Thymus (tissue), 11 donors: ENCODE measurements around the gene SEPTIN3. TPM values are rescaled to one million over a fixed set of nuclear protein-coding genes. Genes with fewer than 3 reads are reported as not detected.

Experiments
- DNase-seq, 9 donors: peaks; one replicate each; pipeline ENCODE4 v3.0.0-alpha.2; 2013; ENCODE audit warnings: low spot score in 9 of 9, low read depth in 6 of 9, missing footprints in 1 of 9
- H3K27ac ChIP-seq, 2 donors: one replicate each; pipeline ENCODE4 v1.5.1; 2013; ENCODE audit warnings: control low read depth in 1 of 2, low read depth in 1 of 2, low read length in 1 of 2, mild to moderate bottlenecking in 1 of 2, moderate library complexity in 1 of 2
- H3K27me3 ChIP-seq, 2 donors: one replicate each; pipeline ENCODE4 v1.5.1; 2013; ENCODE audit warnings: low read length in 1 of 2; ENCODE audit not compliant: control insufficient read depth in 2 of 2, insufficient read depth in 1 of 2
- H3K36me3 ChIP-seq, 2 donors: one replicate each; pipeline ENCODE4 v1.5.1; 2013; ENCODE audit warnings: low read length in 1 of 2, mild to moderate bottlenecking in 1 of 2, moderate library complexity in 1 of 2; ENCODE audit not compliant: control insufficient read depth in 2 of 2, insufficient read depth in 2 of 2
- H3K4me1 ChIP-seq, 2 donors: one replicate each; pipeline ENCODE4 v1.5.1; 2013; ENCODE audit warnings: low read length in 2 of 2; ENCODE audit not compliant: control insufficient read depth in 2 of 2, insufficient read depth in 2 of 2
- H3K4me3 ChIP-seq, 2 donors: one replicate each; pipeline ENCODE4 v1.5.1; 2013; ENCODE audit warnings: low read length in 2 of 2, control low read depth in 1 of 2, mild to moderate bottlenecking in 1 of 2
- H3K9me3 ChIP-seq, 2 donors: one replicate each; pipeline ENCODE4 v1.5.1; 2013; ENCODE audit warnings: low read length in 1 of 2, mild to moderate bottlenecking in 1 of 2; ENCODE audit not compliant: control insufficient read depth in 2 of 2, insufficient read depth in 1 of 2
- WGBS: extraction: QIAGEN DNeasy Blood & Tissue Kit; methylation state at CpG from one replicate; pipeline ENCODE4 v1.1.7; 2013; 5-methylcytosine and 5-hydroxymethylcytosine counted together
- polyA plus RNA-seq: library from polyadenylated mRNA; stranded (reverse); fragments of 200-250 nt; gene quantifications from one replicate; pipeline ENCODE4 v1.2.3, GENCODE V29; 2013
- total RNA-seq: library from RNA; stranded (reverse); fragments of 120-200 nt; gene quantifications from one replicate; pipeline ENCODE4 v1.2.4, GENCODE V29; 2013
- donor health status: healthy.

The SEPTIN3 gene
- total and polyA plus RNA-seq, 2 donors = 0.90 to 1.2 TPM

GRCh38 chr22:41949297-41949965, 19.8 kb upstream of the SEPTIN3 start:
- peaks cover 0 to 8% of the 10 kb centered on the region in 2 donors for H3K36me3 ChIP-seq
- H3K4me3 ChIP-seq = no peak overlapping the region
- H3K9me3 ChIP-seq = no peaks in the 10 kb centered on the region
- no peak for DNase-seq
- peaks cover 3 to 30% of the 10 kb centered on the region in 2 donors for H3K4me1 ChIP-seq
- H3K27ac ChIP-seq = no peak overlapping the region
- no peaks in the 10 kb centered on the region for H3K27me3 ChIP-seq
- 94% methylated on average over 7 of the region's 7 CpGs for WGBS

DNA sequence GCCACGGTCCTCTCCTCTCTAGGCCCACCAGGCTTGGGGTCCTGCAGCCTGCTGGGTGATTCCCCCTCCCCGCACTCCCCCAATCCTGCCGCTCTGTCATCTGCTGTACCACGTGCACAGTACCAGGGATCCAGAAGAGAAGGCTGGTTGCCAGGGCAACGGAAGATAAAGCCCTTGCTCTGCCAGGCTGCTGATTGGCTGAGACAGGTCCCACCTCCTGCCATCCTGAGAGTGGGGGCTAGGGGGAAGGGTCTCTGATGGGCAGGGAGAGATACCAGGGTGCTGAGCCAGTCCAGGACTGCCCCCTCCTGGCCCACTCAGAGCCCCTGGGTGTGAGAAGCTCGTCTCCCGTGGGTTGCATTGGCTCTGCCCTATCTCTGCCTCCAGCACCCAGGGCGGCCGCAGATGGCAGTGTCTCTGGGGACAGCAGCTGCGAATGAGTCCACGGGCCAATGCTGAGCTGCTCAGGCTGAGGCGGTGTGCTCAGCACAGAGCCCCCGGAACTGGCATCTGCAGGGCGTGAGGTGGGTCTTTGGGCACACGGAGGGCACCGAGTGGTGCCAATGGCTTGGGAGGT, 17.3 kb upstream of the SEPTIN3 start, which contains the start of gene SMIM45:
SMIM45 (plus strand) TSS at position 253 of the 577 bp plus-strand sequence.
- WGBS = 92% methylated on average over 16 of the region's 16 CpGs
- Histone ChIP-seq H3K4me3 (no peak within 1 kb of the TSS), H3K9me3 (no peaks in the 10 kb centered on the region), H3K4me1 (peaks cover 3 to 15% of the 10 kb centered on the region in 2 donors), H3K27me3 (no peaks in the 10 kb centered on the region), H3K27ac (no peak within 1 kb of the TSS), H3K36me3 (no peaks in the 10 kb centered on the region)
- no peak for DNase-seq

- no peaks in the 10 kb centered on the region for H3K9me3 ChIP-seq
- H3K27ac ChIP-seq = no peak overlapping the region
- no peak for DNase-seq
- peaks cover under 1 to 11% of the 10 kb centered on the region in 2 donors for H3K4me1 ChIP-seq
- WGBS = 97% methylated on average over 2 of the region's 2 CpGs
- no peak overlapping the region for H3K4me3 ChIP-seq
- H3K27me3 ChIP-seq = no peaks in the 10 kb centered on the region
- H3K36me3 ChIP-seq = no peaks in the 10 kb centered on the region
Observed at GRCh38 chr22:41952713-41953112, 16.5 kb upstream of the SEPTIN3 start.

DNA sequence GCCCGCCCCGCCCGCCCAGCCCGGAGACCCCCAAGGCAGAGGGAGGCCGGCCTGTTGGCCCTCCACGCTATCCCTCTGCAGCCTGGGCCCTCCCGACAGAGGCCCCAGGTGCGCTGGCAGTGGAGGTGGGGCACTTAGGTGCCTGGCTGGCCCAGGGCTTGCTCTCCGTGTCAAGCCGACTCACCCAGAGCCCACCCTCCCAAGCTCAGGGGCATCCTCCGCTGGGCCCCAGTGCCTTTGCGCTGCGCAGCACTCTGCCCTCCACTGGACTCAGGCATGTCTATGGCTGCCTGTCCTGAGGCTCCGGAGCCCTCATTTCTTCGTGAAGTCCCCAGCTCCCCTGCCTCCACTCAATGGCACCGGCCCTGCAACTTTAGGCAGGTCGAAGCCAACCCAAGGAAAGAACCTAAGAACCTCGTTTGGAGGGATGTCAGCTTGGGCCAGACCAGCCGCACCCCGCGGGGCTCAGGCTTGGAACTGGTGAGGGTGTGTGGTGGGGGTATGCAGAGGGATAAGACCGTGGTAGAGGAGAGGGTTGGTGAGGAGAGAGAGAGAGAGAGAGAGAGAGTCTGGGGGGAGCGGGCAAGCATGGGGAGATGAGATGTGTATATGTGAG, 11.2 kb upstream of the SEPTIN3 start:
- H3K27ac ChIP-seq = no peak overlapping the region
- 48% methylated on average over 23 of the region's 23 CpGs for WGBS

DNA sequence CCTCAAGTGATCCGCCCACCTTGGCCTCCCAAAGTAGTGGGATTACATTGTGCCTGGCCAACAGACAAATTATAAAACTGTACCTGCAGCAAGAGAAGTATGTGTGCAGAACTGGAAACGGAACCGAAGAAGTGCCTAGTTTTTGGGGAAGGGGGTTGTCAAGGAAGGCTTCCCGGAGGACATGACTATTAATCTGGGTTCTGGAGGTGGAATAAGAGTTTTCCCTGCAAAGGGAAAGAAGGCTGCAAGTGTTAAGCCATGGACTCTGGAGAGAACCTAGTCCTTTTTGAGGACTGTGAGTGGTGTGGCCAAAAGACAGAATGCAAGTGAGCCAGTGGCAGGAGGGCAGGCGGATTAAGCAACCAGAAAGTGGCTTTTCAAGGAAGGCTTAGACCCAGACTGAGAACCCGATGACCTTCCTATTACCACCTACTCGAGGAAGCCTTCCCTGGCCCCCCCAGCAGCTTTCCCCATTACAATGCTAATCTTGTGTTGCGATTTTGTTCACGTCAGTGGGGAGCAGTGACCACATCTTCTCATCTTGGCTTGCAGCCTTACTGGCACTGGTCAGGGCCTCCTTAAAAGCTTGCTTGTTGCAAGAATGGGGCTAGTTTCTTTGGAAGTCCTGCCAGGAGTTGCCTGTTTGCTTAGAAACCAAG, 5.7 kb upstream of the SEPTIN3 start:
- H3K4me1 ChIP-seq = no peaks in the 10 kb centered on the region
- H3K4me3 ChIP-seq = no peak overlapping the region
- H3K36me3 ChIP-seq = no peaks in the 10 kb centered on the region
- DNase-seq = no peak
- WGBS = 90% methylated on average over 9 of the region's 9 CpGs
- H3K27ac ChIP-seq = no peak overlapping the region
- peaks cover 0 to 5% of the 10 kb centered on the region in 2 donors for H3K27me3 ChIP-seq
- no peaks in the 10 kb centered on the region for H3K9me3 ChIP-seq

More for the DNA sequence above, 11.2 kb upstream of the SEPTIN3 start:
- DNase-seq = no peak
- Histone ChIP-seq H3K4me1 (peaks cover 4% of the 10 kb centered on the region in 2 donors), H3K36me3 (no peaks in the 10 kb centered on the region), H3K4me3 (peak overlapping the region in 1 of 2 donors; percentile 36), H3K9me3 (no peaks in the 10 kb centered on the region), H3K27me3 (peaks cover 0 to 13% of the 10 kb centered on the region in 2 donors)

GRCh38 chr22:41964112-41964491, 5.1 kb upstream of the SEPTIN3 start:
- Histone ChIP-seq H3K9me3 (no peaks in the 10 kb centered on the region), H3K27me3 (peaks cover 0 to 3% of the 10 kb centered on the region in 2 donors), H3K36me3 (no peaks in the 10 kb centered on the region), H3K4me3 (no peak overlapping the region), H3K4me1 (no peaks in the 10 kb centered on the region), H3K27ac (no peak overlapping the region)
- DNase-seq = no peak
- WGBS = 93% methylated on average over 5 of the region's 5 CpGs

GRCh38 chr22:41966225-41966606, 3.0 kb upstream of the SEPTIN3 start:
- H3K27ac ChIP-seq = no peak overlapping the region
- no peak for DNase-seq
- H3K4me1 ChIP-seq = no peaks in the 10 kb centered on the region
- no peak overlapping the region for H3K4me3 ChIP-seq
- no peaks in the 10 kb centered on the region for H3K36me3 ChIP-seq
- no peaks in the 10 kb centered on the region for H3K9me3 ChIP-seq
- WGBS = 99% methylated on average over 2 of the region's 2 CpGs
- H3K27me3 ChIP-seq = peaks cover 0 to 12% of the 10 kb centered on the region in 2 donors

GRCh38 chr22:41966607-41967240, 2.5 kb upstream of the SEPTIN3 start:
- 63% methylated on average over 8 of the region's 8 CpGs for WGBS
- Histone ChIP-seq H3K4me1 (no peaks in the 10 kb centered on the region), H3K4me3 (no peak overlapping the region), H3K27ac (no peak overlapping the region), H3K9me3 (no peaks in the 10 kb centered on the region), H3K36me3 (no peaks in the 10 kb centered on the region), H3K27me3 (peaks cover 0 to 16% of the 10 kb centered on the region in 2 donors)
- DNase-seq = peak in 4 of 9 donors; percentile 18 to 61 (median 47)
